Effector memory CD4-positive, alpha-beta T cell (primary cell): ENCODE data around the gene NBPF3.
"Not testable (repeated sequence)": the region's sequence is repeated elsewhere in the genome, so short reads cannot be mapped to it uniquely, and the experiment has no call there.

ENCODE experiments used
- DNase-seq, 3 donors: peaks; one replicate each; pipeline ENCODE4 v3.0.0-alpha.2; 2020
- H3K27ac ChIP-seq: 2 replicates; pipeline ENCODE4 v1.7.0; 2013; ENCODE audit warnings: mild to moderate bottlenecking, low read length, moderate library complexity; ENCODE audit not compliant: insufficient read depth, poor library complexity, severe bottlenecking
- H3K27me3 ChIP-seq: replicated peaks from 2 replicates; pipeline ENCODE4 v1.7.0; 2013; ENCODE audit warnings: mild to moderate bottlenecking, low read length; ENCODE audit not compliant: insufficient read depth, control insufficient read depth, poor library complexity, severe bottlenecking
- H3K36me3 ChIP-seq: 2 replicates; pipeline ENCODE4 v1.7.0; 2013; ENCODE audit warnings: mild to moderate bottlenecking, low read length, moderate library complexity; ENCODE audit not compliant: control insufficient read depth, insufficient read depth
- H3K4me1 ChIP-seq: 2 replicates; pipeline ENCODE4 v1.7.0; 2013; ENCODE audit warnings: low read length, mild to moderate bottlenecking; ENCODE audit not compliant: control insufficient read depth, insufficient read depth, poor library complexity, severe bottlenecking
- H3K4me3 ChIP-seq: 2 replicates; pipeline ENCODE4 v1.7.0; 2013; ENCODE audit warnings: low read length, low read depth, mild to moderate bottlenecking; ENCODE audit not compliant: insufficient read depth, poor library complexity, severe bottlenecking
- H3K9me3 ChIP-seq: 2 replicates; pipeline ENCODE4 v1.7.0; 2013; ENCODE audit warnings: mild to moderate bottlenecking, low read length, moderate library complexity; ENCODE audit not compliant: control insufficient read depth

NBPF3 gene

DNA sequence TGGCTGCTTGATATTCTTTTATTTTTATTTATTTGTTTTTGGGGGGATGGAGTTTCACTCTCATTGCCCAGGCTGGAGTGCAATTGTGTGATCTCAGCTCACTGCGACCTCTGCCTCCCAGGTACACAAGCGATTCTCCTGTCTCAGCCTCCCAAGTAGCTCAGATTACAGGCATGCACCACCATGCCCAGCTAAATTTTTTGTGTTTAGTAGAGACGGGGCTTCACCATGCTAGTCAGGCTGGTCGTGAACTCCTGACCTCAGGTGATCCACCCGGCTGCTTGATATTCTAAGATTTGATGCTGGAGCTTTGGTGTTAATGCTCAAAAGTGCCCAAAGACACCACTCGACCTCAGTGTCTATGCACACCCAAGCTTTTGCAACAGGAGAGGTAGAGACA is 19.6 kb upstream of the NBPF3 start:
- not testable (repeated sequence) for DNase-seq, H3K36me3 ChIP-seq, H3K4me1 ChIP-seq, H3K27me3 ChIP-seq, H3K9me3 ChIP-seq, H3K27ac ChIP-seq, H3K4me3 ChIP-seq

DNA sequence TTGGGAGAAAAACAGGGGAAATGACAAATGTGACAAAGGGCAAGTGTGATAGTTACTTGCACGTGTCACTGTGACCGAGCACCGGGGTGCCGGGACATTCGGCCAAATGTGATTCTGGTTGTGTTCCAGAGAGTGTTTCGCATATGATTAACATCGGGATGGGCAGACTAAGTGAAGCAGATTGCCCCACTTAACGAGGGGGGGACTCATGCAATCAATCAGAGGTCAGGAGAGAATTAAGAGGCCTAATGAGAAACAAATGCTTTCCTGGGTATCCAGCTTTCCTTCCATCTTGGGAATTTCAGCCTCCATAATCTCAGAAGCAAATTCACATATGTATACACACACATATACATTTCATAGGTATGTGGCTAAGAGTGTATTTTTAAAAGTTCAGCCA is 18.6 kb upstream of the NBPF3 start:
- H3K9me3 ChIP-seq, H3K27ac ChIP-seq, H3K4me3 ChIP-seq, H3K36me3 ChIP-seq, H3K4me1 ChIP-seq, DNase-seq, H3K27me3 ChIP-seq: not testable (repeated sequence)

DNA sequence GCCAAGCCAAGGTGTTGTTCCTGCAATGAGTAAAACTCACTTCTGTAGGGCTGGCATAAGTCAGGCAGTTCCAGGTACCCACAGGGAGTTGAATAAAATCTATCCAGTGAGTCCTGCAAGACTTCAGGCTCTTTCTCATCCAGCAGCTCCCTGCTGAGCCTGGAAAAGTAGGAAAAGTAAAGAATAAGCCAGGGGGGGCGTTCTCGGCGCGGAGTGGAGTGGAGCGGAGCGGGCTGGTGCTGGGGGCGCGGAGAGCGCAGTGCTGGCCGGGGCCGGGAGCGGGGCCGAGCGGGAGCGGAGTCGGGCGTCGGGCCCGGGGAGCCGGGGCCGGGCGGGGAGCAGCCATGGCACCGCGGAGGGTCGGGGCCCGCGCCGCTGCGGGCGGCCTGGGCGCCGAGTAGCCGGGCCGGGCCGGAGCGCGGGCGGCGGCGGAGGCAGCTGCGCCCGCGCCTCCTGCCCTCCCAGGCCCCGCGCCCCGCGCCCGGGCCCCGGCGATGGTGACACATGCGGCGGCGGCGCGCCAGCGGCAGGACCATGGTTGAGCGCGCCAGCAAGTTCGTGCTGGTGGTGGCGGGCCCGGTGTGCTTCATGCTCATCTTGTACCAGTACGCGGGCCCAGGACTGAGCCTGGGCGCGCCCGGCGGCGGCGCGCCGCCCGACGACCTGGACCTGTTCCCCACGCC is 12.0 kb upstream of the NBPF3 start:
- H3K4me1 ChIP-seq, H3K36me3 ChIP-seq, H3K27ac ChIP-seq, H3K27me3 ChIP-seq, H3K9me3 ChIP-seq, H3K4me3 ChIP-seq, DNase-seq: not testable (repeated sequence)

DNA sequence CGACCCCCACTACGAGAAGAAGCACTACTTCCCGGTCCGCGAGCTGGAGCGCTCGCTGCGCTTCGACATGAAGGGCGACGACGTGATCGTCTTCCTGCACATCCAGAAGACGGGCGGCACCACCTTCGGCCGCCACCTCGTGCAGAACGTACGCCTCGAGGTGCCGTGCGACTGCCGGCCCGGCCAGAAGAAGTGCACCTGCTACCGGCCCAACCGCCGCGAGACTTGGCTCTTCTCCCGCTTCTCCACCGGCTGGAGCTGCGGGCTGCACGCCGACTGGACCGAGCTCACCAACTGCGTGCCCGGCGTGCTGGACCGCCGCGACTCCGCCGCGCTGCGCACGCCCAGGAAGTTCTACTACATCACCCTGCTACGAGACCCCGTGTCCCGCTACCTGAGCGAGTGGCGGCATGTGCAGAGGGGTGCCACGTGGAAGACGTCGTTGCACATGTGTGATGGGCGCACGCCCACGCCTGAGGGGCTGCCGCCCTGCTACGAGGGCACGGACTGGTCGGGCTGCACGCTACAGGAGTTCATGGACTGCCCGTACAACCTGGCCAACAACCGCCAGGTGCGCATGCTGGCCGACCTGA is 11.4 kb upstream of the NBPF3 start:
- not testable (repeated sequence) for H3K4me1 ChIP-seq, H3K9me3 ChIP-seq, H3K27me3 ChIP-seq, H3K4me3 ChIP-seq, H3K27ac ChIP-seq, H3K36me3 ChIP-seq, DNase-seq

DNA sequence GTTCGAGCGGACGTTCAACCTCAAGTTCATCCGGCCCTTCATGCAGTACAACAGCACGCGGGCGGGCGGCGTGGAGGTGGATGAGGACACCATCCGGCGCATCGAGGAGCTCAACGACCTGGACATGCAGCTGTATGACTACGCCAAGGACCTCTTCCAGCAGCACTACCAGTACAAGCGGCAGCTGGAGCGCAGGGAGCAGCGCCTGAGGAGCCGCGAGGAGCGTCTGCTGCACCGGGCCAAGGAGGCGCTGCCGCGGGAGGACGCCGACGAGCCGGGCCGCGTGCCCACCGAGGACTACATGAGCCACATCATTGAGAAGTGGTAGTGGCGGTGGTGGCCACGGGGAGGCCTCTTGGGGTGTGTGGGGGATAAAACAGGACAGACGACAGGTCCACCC is 10.7 kb upstream of the NBPF3 start:
- not testable (repeated sequence) for H3K4me1 ChIP-seq, H3K27me3 ChIP-seq, H3K9me3 ChIP-seq, H3K27ac ChIP-seq, H3K36me3 ChIP-seq, DNase-seq, H3K4me3 ChIP-seq

DNA sequence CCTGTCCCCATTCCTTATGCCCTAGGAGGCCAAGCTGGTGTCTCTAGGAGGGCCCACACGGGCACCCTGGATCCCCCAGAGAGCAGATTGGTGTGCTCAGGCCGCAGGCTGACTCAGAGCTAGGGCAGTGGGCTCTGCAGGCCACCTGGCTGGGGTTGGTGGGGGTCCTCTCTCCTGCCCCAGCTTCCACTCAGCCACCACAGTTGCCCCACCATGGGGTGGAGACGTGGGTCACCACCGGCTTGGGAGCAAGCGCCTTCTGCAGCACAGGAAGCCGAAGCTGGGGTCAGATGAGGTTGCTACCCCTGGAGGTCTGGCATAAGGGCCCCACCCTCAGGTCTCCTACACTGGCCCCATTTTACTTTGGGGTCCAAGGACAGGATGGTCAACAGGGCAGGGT is 9.1 kb upstream of the NBPF3 start:
- not testable (repeated sequence) for H3K4me1 ChIP-seq, H3K27ac ChIP-seq, DNase-seq, H3K9me3 ChIP-seq, H3K36me3 ChIP-seq, H3K4me3 ChIP-seq, H3K27me3 ChIP-seq

DNA sequence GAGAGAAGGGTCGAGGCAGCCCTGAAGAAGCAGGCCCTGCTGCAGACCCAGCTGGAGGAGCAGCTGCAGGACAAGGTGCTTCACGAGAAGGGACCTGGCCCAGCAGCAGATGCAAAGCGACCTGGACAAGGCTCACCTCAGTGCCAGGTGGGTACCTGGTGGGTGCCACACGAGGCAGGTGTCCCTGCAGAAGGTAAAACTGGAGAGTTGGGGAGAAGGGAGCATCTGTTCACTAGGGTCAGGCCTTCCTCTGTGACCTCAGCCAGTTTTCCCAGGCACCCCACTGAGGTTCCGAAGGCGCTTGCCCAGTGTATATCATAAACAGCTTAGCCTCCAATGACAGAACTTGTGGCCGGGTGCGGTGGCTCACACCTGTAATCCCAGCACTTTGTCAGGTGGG is 5.5 kb upstream of the NBPF3 start:
- no peak for DNase-seq
- H3K36me3 ChIP-seq, result no peaks in the 10 kb centered on the region
- H3K9me3 ChIP-seq, result no peaks in the 10 kb centered on the region
- H3K4me1 ChIP-seq, result no peaks in the 10 kb centered on the region
- peaks cover 10% of the 10 kb centered on the region for H3K27me3 ChIP-seq
- no peak overlapping the region for H3K27ac ChIP-seq
- H3K4me3 ChIP-seq, result no peak overlapping the region

DNA sequence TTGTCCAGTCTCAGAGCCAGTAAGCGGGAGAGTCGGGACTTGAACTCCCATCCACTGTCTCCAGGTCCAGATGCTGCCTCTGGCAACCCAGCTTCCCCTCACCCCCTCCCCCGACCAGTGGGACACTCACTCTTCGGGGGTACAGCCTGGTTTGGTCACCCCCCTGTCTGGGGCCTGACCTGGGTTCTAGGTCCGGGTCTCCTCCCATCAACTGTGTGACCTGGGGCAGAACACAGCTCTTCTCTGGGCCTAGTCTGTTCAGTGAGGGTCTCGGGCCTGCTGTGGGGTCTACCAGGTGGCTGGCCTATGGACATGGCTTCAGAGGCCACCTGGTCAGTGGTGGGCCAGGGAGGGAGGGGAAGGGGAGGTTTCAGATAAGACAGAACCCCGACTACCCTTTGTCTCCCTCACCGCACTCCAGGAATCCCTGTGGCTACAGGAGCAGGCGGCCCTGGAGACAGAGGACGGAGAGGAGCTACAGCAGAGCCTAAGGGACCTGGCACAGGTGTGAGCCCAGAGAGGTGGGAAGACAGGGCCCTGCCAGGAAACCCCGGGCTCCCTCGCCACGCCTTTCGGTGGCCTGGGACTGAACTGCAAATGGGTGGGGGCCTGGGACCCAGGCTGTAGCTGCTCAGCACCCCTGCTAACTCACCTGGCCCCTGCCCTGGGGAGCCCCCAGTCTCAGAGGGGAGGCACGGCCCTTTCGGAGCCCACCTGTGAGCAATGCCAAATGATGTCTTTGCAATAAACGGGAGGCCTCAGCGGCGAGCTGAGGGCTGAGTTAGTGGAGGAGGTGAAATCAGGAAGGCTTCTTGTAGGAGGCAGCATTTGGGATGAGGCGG is 4.1 kb upstream of the NBPF3 start:
- H3K36me3 ChIP-seq, result no peaks in the 10 kb centered on the region
- peaks cover 4% of the 10 kb centered on the region for H3K4me1 ChIP-seq
- H3K4me3 ChIP-seq, result no peak overlapping the region
- H3K27ac ChIP-seq, result no peak overlapping the region
- no peak for DNase-seq
- peaks cover 10% of the 10 kb centered on the region for H3K27me3 ChIP-seq
- no peaks in the 10 kb centered on the region for H3K9me3 ChIP-seq

DNA sequence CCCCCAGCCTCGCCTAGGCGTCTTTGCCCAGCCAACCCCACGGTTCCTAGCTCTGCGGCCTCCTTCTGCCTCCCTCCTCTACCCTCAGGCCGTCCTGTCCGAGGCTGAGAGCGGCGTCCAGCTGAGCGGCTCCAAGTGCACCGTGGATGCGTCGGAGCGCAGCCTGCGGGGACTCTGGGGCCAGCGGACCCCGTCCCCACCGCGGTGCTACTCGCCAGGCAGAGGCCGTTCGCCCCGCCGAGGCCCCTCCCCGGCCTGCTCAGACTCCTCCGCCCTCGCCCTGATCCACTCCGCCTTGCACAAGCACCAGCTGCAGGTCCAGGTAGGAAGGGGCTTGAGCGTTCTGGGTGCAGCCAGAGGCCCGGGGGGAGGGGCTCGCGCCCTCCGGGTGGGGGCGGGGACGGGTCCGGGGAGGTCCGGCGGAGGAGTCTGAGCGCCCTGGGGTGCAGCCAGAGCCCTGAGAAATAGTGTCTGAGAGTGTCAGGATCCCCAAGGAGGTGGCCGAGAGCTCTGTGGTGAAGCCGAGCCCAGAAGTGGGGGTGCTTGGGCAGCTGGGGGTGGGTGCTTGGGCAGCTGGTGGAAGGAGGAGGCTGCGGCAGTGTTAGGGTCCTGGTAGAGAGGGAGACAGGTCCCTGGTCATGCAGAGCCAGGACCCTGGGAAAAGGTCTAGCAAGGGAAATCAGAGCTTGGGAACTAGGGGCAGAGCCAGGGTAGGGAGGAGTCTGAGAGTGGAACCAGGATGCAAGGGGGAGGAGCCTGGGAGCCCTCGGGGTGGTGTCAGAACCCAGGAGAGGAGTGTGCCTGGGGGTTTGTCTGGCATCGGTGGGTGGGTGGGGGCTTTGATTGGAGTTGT is 3.2 kb upstream of the NBPF3 start:
- H3K36me3 ChIP-seq, result no peaks in the 10 kb centered on the region
- H3K9me3 ChIP-seq, result no peaks in the 10 kb centered on the region
- H3K4me3 ChIP-seq, result no peak overlapping the region
- H3K27ac ChIP-seq, result no peak overlapping the region
- no peak for DNase-seq
- peaks cover 10% of the 10 kb centered on the region for H3K27me3 ChIP-seq
- peaks cover 6% of the 10 kb centered on the region for H3K4me1 ChIP-seq

DNA sequence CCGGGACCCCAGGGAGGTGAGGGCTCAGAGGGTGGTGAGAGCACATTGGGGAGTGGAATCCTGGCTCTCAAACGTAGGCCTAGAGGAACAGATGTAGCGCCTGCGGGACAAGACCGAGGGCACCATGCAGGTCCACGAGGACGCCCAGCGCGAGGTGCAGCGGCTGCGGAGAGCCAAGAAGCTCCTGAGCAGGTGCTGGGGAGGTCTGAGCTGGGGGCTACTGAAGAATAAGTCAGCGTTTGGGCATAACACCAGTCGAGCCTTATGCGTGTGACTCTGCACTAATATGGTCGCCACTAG is 2.6 kb upstream of the NBPF3 start:
- Histone ChIP-seq H3K4me3 (no peak overlapping the region), H3K27me3 (peaks cover 10% of the 10 kb centered on the region), H3K9me3 (no peaks in the 10 kb centered on the region), H3K36me3 (no peaks in the 10 kb centered on the region), H3K4me1 (peaks cover 6% of the 10 kb centered on the region), H3K27ac (no peak overlapping the region)
- no peak for DNase-seq
